ENCODE results near the gene AKAP8.

DNA sequence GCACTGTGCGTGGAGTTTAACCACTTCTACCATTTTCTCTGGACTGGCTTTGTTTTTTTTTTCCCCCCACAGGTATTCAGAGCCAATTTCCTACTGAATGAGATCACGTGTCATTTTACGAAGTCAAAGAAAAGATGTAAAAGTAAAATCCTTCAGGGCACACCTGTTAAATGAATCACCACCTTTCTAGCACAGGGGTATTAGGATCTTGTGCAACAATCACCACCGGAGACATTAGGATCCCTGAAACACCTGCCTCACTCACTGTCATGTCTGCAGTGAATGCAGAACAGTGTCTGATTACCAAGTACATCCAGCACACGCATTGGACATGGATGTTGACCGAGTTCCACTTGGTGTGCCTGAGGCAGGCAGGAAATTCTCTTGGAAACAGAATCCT is 64.5 kb downstream of the AKAP8 start:
- TF ChIP-seq, protein P1, sequence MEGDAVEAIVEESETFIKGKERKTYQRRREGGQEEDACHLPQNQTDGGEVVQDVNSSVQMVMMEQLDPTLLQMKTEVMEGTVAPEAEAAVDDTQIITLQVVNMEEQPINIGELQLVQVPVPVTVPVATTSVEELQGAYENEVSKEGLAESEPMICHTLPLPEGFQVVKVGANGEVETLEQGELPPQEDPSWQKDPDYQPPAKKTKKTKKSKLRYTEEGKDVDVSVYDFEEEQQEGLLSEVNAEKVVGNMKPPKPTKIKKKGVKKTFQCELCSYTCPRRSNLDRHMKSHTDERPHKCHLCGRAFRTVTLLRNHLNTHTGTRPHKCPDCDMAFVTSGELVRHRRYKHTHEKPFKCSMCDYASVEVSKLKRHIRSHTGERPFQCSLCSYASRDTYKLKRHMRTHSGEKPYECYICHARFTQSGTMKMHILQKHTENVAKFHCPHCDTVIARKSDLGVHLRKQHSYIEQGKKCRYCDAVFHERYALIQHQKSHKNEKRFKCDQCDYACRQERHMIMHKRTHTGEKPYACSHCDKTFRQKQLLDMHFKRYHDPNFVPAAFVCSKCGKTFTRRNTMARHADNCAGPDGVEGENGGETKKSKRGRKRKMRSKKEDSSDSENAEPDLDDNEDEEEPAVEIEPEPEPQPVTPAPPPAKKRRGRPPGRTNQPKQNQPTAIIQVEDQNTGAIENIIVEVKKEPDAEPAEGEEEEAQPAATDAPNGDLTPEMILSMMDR (conservative IDR thresholded peaks at IDR 0.05; ENCODE audit: low read length), result no peak
- no peak for TF ChIP-seq EZH2phosphoT487 (IDR thresholded peaks at IDR 0.05; ENCODE audit: borderline replicate concordance)

Measured in Loucy (cell line).